Measurements from ENCODE around the gene COL11A1. TPM values are rescaled to one million over a fixed set of nuclear protein-coding genes. Genes with fewer than 3 reads are reported as not detected.
"Not testable (repeated sequence)": the region's sequence is repeated elsewhere in the genome, so short reads cannot be mapped to it uniquely, and the experiment has no call there.

Gene COL11A1
- total and polyA plus RNA-seq, 2 of the 13 experiments (the other 11 are each of a cell fraction or from before 2014, with no cell fraction given): not detected

DNA sequence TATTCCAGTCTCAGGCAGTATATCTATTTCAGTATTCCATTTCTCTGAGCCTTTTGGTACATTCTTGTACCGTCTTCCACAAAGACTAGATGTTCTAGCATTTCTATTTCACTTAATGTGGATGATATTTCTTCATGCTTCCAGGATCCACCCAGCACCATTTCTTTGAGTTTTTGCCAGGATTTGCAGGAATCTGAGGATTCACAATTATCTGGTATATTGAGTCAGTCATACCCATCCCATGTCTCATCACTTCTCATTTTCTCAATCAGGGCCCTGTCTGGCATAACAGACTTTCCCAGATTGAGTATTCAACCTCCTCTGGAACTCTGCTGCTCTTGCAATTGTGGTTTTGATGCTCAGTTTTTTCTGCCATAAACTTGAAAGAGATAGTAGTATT lies 20.9 kb upstream of the COL11A1 start:
- no peak for FAIRE-seq
- no peak for DNase-seq (ENCODE audit: low spot score)
- Histone ChIP-seq H3K27me3 (ENCODE audit: control insufficient read depth in 1 of 2, insufficient read depth in 2 of 2, low read length in 2 of 2) (no peaks in the 10 kb centered on the region), H3K9ac (ENCODE audit: insufficient read depth, low read depth, low read length) (no peak overlapping the region), H3K4me2 (ENCODE audit: low read depth, low read length) (no peak overlapping the region), H3K4me1 (ENCODE audit: insufficient read depth, low read length) (no peaks in the 10 kb centered on the region), H4K20me1 (ENCODE audit: insufficient read depth, low read length) (no peaks in the 10 kb centered on the region), H2AFZ (ENCODE audit: low read length) (no peak overlapping the region), H3K4me3 (replicated peaks in 1 of 3; ENCODE audit: insufficient read depth in 1 of 3, low read depth in 2 of 3, low read length in 3 of 3) (no peak overlapping the region), H3K79me2 (ENCODE audit: insufficient read depth, low read length) (no peaks in the 10 kb centered on the region), H3K36me3 (replicated peaks in 1 of 2; ENCODE audit: control insufficient read depth in 1 of 2, insufficient read depth in 2 of 2, low read length in 2 of 2) (no peaks in the 10 kb centered on the region), H3K9me3 (ENCODE audit: low read length) (no peaks in the 10 kb centered on the region), H3K27ac (ENCODE audit: extremely low read length, insufficient read depth, low read length) (no peak overlapping the region)
- ATAC-seq: no peak
- BruUV-seq (replicated peaks): no TSS peak
- CTCF ChIA-PET (ENCODE audit: low intra/inter-chr PET ratio, low total read pairs): no interaction called here
- intact Hi-C loops (cut with micrococcal nuclease; ENCODE audit: unreplicated experiment) (no loop called here), in situ Hi-C loops (cut with HindIII; ENCODE audit: extremely low pct_ligation_motif_present, low pct_unique_long_range_greater_than_20kb) (no loop called here)
- POLR2A ChIA-PET: no interaction called here
- 0% methylated on average over 1 of the region's 1 CpG for WGBS (ENCODE audit: low lambda C conversion rate)
- TF ChIP-seq ZNF484 (CRISPR knock-in tag; IDR thresholded peaks at IDR 0.05; ENCODE audit: borderline replicate concordance, low read depth) (no peak), ZSCAN29 (CRISPR knock-in tag; conservative IDR thresholded peaks at IDR 0.05) (no peak), TMF1 (CRISPR knock-in tag; IDR thresholded peaks at IDR 0.05; ENCODE audit: low read depth) (no peak), CREB1 (IDR thresholded peaks at IDR 0.05) (no peak), CREB1 (CRISPR knock-in tag; IDR thresholded peaks at IDR 0.05) (no peak), ZNF282 (IDR thresholded peaks at IDR 0.05; ENCODE audit: partially characterized antibody) (no peak), RARG (CRISPR knock-in tag; IDR thresholded peaks at IDR 0.05; ENCODE audit: low read depth) (no peak), ZNF446 (CRISPR knock-in tag; IDR thresholded peaks at IDR 0.05) (no peak), MED1 (CRISPR knock-in tag; IDR thresholded peaks at IDR 0.05) (no peak), ZNF230 (CRISPR knock-in tag; IDR thresholded peaks at IDR 0.05) (no peak), SPEN (CRISPR knock-in tag; IDR thresholded peaks at IDR 0.05; ENCODE audit: low read depth) (no peak), MYC (CRISPR knock-in tag; IDR thresholded peaks at IDR 0.05; ENCODE audit: borderline replicate concordance) (no peak)
- TF ChIP-seq, protein P1, sequence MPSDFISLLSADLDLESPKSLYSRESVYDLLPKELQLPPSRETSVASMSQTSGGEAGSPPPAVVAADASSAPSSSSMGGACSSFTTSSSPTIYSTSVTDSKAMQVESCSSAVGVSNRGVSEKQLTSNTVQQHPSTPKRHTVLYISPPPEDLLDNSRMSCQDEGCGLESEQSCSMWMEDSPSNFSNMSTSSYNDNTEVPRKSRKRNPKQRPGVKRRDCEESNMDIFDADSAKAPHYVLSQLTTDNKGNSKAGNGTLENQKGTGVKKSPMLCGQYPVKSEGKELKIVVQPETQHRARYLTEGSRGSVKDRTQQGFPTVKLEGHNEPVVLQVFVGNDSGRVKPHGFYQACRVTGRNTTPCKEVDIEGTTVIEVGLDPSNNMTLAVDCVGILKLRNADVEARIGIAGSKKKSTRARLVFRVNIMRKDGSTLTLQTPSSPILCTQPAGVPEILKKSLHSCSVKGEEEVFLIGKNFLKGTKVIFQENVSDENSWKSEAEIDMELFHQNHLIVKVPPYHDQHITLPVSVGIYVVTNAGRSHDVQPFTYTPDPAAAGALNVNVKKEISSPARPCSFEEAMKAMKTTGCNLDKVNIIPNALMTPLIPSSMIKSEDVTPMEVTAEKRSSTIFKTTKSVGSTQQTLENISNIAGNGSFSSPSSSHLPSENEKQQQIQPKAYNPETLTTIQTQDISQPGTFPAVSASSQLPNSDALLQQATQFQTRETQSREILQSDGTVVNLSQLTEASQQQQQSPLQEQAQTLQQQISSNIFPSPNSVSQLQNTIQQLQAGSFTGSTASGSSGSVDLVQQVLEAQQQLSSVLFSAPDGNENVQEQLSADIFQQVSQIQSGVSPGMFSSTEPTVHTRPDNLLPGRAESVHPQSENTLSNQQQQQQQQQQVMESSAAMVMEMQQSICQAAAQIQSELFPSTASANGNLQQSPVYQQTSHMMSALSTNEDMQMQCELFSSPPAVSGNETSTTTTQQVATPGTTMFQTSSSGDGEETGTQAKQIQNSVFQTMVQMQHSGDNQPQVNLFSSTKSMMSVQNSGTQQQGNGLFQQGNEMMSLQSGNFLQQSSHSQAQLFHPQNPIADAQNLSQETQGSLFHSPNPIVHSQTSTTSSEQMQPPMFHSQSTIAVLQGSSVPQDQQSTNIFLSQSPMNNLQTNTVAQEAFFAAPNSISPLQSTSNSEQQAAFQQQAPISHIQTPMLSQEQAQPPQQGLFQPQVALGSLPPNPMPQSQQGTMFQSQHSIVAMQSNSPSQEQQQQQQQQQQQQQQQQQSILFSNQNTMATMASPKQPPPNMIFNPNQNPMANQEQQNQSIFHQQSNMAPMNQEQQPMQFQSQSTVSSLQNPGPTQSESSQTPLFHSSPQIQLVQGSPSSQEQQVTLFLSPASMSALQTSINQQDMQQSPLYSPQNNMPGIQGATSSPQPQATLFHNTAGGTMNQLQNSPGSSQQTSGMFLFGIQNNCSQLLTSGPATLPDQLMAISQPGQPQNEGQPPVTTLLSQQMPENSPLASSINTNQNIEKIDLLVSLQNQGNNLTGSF (CRISPR knock-in tag; IDR thresholded peaks at IDR 0.05): no peak

DNA sequence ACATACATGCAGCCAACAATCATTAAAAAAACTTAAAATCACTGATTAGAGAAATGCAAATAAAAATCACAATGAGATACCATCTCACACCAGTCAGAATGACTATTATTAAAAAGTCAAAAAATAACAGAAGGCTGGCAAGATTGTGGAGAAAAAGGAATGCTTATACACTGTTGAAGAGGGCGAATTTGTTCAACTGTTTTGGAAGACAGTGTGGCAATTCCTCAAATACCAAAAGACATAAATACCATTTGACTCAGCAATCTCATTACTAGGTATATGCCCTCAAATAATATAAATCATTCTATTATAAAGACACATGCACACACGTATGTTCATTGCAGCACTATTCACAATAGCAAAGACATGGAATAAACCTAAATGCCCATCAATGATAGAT lies 19.9 kb upstream of the COL11A1 start:
- 0% methylated on average over 2 of the region's 2 CpGs for WGBS (ENCODE audit: low lambda C conversion rate)
- DNase-seq (ENCODE audit: low spot score); H3K36me3 ChIP-seq (replicated peaks in 1 of 2; ENCODE audit: control insufficient read depth in 1 of 2, insufficient read depth in 2 of 2, low read length in 2 of 2); H2AFZ ChIP-seq (ENCODE audit: low read length); H3K9ac ChIP-seq (ENCODE audit: insufficient read depth, low read depth, low read length); H3K27me3 ChIP-seq (ENCODE audit: control insufficient read depth in 1 of 2, insufficient read depth in 2 of 2, low read length in 2 of 2); CTCF ChIA-PET (ENCODE audit: low intra/inter-chr PET ratio, low total read pairs); H4K20me1 ChIP-seq (ENCODE audit: insufficient read depth, low read length); FAIRE-seq; H3K79me2 ChIP-seq (ENCODE audit: insufficient read depth, low read length); POLR2A ChIA-PET; H3K9me3 ChIP-seq (ENCODE audit: low read length); H3K4me1 ChIP-seq (ENCODE audit: insufficient read depth, low read length); BruUV-seq (replicated peaks); ATAC-seq; H3K27ac ChIP-seq (ENCODE audit: extremely low read length, insufficient read depth, low read length); in situ Hi-C loops (cut with HindIII; ENCODE audit: extremely low pct_ligation_motif_present, low pct_unique_long_range_greater_than_20kb); H3K4me2 ChIP-seq (ENCODE audit: low read depth, low read length); intact Hi-C loops (cut with micrococcal nuclease; ENCODE audit: unreplicated experiment); H3K4me3 ChIP-seq (replicated peaks in 1 of 3; ENCODE audit: insufficient read depth in 1 of 3, low read depth in 2 of 3, low read length in 3 of 3): not testable (repeated sequence)
